HepG2 (cell line): ENCODE measurements around the gene USP19. TPM values are rescaled to one million over a fixed set of nuclear protein-coding genes. Genes with fewer than 3 reads are reported as not detected.

Experiments
- CCAR2 ChIP-seq: fragments of 200-400 bp; formaldehyde crosslinking; optimal IDR thresholded peaks from 2 replicates; pipeline ENCODE3; 2018; ENCODE audit warnings: low read depth, mild to moderate bottlenecking, low read length, moderate library complexity
- CERS6 ChIP-seq: sonication (generic); formaldehyde crosslinking; IDR thresholded peaks from 2 replicates; pipeline ENCODE4 v1.5.0; 2020; ENCODE audit warnings: missing genetic modification reagents
- GFI1 ChIP-seq: sonication (generic); formaldehyde crosslinking; IDR thresholded peaks from 2 replicates; pipeline ENCODE4 v1.5.0; 2020; ENCODE audit warnings: missing genetic modification reagents, mild to moderate bottlenecking, borderline replicate concordance
- HNRNPK ChIP-seq: fragments of 200-400 bp; formaldehyde crosslinking; IDR thresholded peaks from 2 replicates; pipeline ENCODE4 v1.6.1; 2018; ENCODE audit warnings: low read length, low read depth, moderate library complexity, mild to moderate bottlenecking; ENCODE audit not compliant: poor library complexity, severe bottlenecking
- IRX3 ChIP-seq: sonication (generic); formaldehyde crosslinking; IDR thresholded peaks from 2 replicates; pipeline ENCODE4 v1.8.1; 2023; ENCODE audit warnings: mild to moderate bottlenecking, low read depth, missing genetic modification reagents, borderline replicate concordance
- MIXL1 ChIP-seq: IDR thresholded peaks from 2 replicates; pipeline ENCODE4 v1.6.1; 2016
- NFKB2 ChIP-seq: sonication (generic); formaldehyde crosslinking; IDR thresholded peaks from 2 replicates; pipeline ENCODE4 v1.4.0; 2020; ENCODE audit warnings: missing genetic modification reagents, borderline replicate concordance
- POLR2G ChIP-seq: fragments of 200-400 bp; formaldehyde crosslinking; IDR thresholded peaks from 2 replicates; pipeline ENCODE4 v1.6.1; 2018; ENCODE audit warnings: mild to moderate bottlenecking, low read depth, low read length, moderate library complexity
- PRDM4 ChIP-seq: sonication (generic); formaldehyde crosslinking; IDR thresholded peaks from 2 replicates; pipeline ENCODE4 v1.9.0; 2021; ENCODE audit warnings: missing genetic modification reagents, borderline replicate concordance
- ZMYM3 ChIP-seq: sonication (generic); formaldehyde crosslinking; IDR thresholded peaks from 2 replicates; pipeline ENCODE4 v1.5.1; 2020; ENCODE audit warnings: mild to moderate bottlenecking, missing genetic modification reagents
- ZNF558 ChIP-seq: sonication (generic); formaldehyde crosslinking; IDR thresholded peaks from 2 replicates; pipeline ENCODE4 v1.9.0; 2022; ENCODE audit warnings: mild to moderate bottlenecking, missing genetic modification reagents, borderline replicate concordance
- polyA plus RNA-seq, 8 experiments: library from polyadenylated mRNA; depleted of rRNA in 3 of 8; stranded (reverse) in 7 of 8; unstranded in 1 of 8; fragments of >200 nt; fragmentation: Illumina TruSeq in 4 of 8; extraction: Trizol in 4 of 8; gene quantifications; 2 replicates each; pipeline versions ENCODE4 v1.2.1 to v1.2.3, GENCODE V29; 2011 to 2016; ENCODE audit warnings: low read depth in 4 of 8, missing spikeins in 1 of 8, mixed read lengths in 1 of 8; ENCODE audit not compliant: insufficient read depth in 1 of 8
- total RNA-seq, 5 experiments: library from RNA; depleted of rRNA; stranded (reverse); fragments of >200 nt; fragmentation: Illumina TruSeq; extraction: Trizol; gene quantifications; 2 replicates each; pipeline ENCODE4 v1.2.3, GENCODE V29; 2016; ENCODE audit warnings: low read depth in 1 of 5
- TF ChIP-seq, protein P1 (sequence below): sonication (generic); formaldehyde crosslinking; IDR thresholded peaks from 2 replicates; pipeline ENCODE4 v1.5.1; 2020; ENCODE audit warnings: missing genetic modification reagents, mild to moderate bottlenecking, borderline replicate concordance
- TF ChIP-seq, protein P2 (sequence below): IDR thresholded peaks from 2 replicates; pipeline ENCODE4 v1.6.1; 2016; ENCODE audit warnings: low read depth, missing genetic modification reagents, missing compliant biosample characterization

The USP19 gene
- total and polyA plus RNA-seq, 2 of the 13 experiments (the other 11 are each of a cell fraction or from before 2014, with no cell fraction given), result 28.3 to 31.7 TPM

GRCh38 chr3:49104427-49105291 lies 16.0 kb downstream of the USP19 start, which contains the start of gene QARS1 (continued):
- peak; percentile 90 for TF ChIP-seq POLR2G
- TF ChIP-seq, protein P1, sequence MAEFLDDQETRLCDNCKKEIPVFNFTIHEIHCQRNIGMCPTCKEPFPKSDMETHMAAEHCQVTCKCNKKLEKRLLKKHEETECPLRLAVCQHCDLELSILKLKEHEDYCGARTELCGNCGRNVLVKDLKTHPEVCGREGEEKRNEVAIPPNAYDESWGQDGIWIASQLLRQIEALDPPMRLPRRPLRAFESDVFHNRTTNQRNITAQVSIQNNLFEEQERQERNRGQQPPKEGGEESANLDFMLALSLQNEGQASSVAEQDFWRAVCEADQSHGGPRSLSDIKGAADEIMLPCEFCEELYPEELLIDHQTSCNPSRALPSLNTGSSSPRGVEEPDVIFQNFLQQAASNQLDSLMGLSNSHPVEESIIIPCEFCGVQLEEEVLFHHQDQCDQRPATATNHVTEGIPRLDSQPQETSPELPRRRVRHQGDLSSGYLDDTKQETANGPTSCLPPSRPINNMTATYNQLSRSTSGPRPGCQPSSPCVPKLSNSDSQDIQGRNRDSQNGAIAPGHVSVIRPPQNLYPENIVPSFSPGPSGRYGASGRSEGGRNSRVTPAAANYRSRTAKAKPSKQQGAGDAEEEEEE (CRISPR knock-in tag), result no peak
- TF ChIP-seq, protein P2, sequence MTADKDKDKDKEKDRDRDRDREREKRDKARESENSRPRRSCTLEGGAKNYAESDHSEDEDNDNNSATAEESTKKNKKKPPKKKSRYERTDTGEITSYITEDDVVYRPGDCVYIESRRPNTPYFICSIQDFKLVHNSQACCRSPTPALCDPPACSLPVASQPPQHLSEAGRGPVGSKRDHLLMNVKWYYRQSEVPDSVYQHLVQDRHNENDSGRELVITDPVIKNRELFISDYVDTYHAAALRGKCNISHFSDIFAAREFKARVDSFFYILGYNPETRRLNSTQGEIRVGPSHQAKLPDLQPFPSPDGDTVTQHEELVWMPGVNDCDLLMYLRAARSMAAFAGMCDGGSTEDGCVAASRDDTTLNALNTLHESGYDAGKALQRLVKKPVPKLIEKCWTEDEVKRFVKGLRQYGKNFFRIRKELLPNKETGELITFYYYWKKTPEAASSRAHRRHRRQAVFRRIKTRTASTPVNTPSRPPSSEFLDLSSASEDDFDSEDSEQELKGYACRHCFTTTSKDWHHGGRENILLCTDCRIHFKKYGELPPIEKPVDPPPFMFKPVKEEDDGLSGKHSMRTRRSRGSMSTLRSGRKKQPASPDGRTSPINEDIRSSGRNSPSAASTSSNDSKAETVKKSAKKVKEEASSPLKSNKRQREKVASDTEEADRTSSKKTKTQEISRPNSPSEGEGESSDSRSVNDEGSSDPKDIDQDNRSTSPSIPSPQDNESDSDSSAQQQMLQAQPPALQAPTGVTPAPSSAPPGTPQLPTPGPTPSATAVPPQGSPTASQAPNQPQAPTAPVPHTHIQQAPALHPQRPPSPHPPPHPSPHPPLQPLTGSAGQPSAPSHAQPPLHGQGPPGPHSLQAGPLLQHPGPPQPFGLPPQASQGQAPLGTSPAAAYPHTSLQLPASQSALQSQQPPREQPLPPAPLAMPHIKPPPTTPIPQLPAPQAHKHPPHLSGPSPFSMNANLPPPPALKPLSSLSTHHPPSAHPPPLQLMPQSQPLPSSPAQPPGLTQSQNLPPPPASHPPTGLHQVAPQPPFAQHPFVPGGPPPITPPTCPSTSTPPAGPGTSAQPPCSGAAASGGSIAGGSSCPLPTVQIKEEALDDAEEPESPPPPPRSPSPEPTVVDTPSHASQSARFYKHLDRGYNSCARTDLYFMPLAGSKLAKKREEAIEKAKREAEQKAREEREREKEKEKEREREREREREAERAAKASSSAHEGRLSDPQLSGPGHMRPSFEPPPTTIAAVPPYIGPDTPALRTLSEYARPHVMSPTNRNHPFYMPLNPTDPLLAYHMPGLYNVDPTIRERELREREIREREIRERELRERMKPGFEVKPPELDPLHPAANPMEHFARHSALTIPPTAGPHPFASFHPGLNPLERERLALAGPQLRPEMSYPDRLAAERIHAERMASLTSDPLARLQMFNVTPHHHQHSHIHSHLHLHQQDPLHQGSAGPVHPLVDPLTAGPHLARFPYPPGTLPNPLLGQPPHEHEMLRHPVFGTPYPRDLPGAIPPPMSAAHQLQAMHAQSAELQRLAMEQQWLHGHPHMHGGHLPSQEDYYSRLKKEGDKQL, result no peak
- no peak for TF ChIP-seq MIXL1
- TF ChIP-seq ZMYM3 (CRISPR knock-in tag), result no peak
- 0 out of 2 replicates have a peak, but pooled peaks have one; percentile 45 for TF ChIP-seq ZNF558 (CRISPR knock-in tag)
- TF ChIP-seq CERS6 (CRISPR knock-in tag), result no peak
- no peak for TF ChIP-seq PRDM4 (CRISPR knock-in tag)
- TF ChIP-seq CCAR2, result no peak
- no peak for TF ChIP-seq IRX3
- no peak for TF ChIP-seq GFI1
- TF ChIP-seq NFKB2 (CRISPR knock-in tag), result peak; percentile 89; the same call in 1 of the 2 replicates
- no peak for TF ChIP-seq HNRNPK
